Chondrocyte (in vitro differentiated cells): Measurements from ENCODE around the gene CUTA. TPM values are rescaled to one million over a fixed set of nuclear protein-coding genes. Genes with fewer than 3 reads are reported as not detected.
A peak's percentile ranks its signal among the peaks of the same experiment; 100 is the strongest.

Experiments
- DNase-seq: peaks from one replicate; pipeline ENCODE4 v3.0.0; 2021; ENCODE audit warnings: mixed read lengths, low spot score
- H3K27ac Mint-ChIP-seq: one replicate; pipeline ENCODE4 v1.8.0; 2021; ENCODE audit warnings: mild to moderate bottlenecking, moderate library complexity, mixed read lengths; ENCODE audit not compliant: unreplicated experiment
- H3K27me3 Mint-ChIP-seq: 2 replicates; pipeline ENCODE4 v1.8.0; 2021; ENCODE audit warnings: low read depth, mixed read lengths
- H3K36me3 Mint-ChIP-seq: 2 replicates; pipeline ENCODE4 v1.8.0; 2021; ENCODE audit warnings: low read depth, mixed read lengths
- H3K4me1 Mint-ChIP-seq: 2 replicates; pipeline ENCODE4 v1.8.0; 2021; ENCODE audit warnings: low read depth, mild to moderate bottlenecking, mixed read lengths
- H3K4me3 Mint-ChIP-seq: one replicate; pipeline ENCODE4 v1.8.0; 2021; ENCODE audit warnings: mild to moderate bottlenecking, moderate library complexity, mixed read lengths; ENCODE audit not compliant: unreplicated experiment
- H3K9me3 Mint-ChIP-seq: 2 replicates; pipeline ENCODE4 v1.8.0; 2021; ENCODE audit warnings: low read depth, mixed read lengths
- CTCF ChIP-seq: fragments of 200-600 bp; sonication (generic); IDR thresholded peaks from 2 replicates; pipeline ENCODE4 v1.5.0; 2021; ENCODE audit warnings: antibody characterized with exemption, mild to moderate bottlenecking, moderate library complexity
- total RNA-seq: library from RNA; stranded (reverse); gene quantifications from 3 replicates; pipeline ENCODE4 v1.2.1, GENCODE V29; 2021

Gene CUTA
- total RNA-seq, 1 donor from 2014 or later = 218 TPM

GRCh38 chr6:33412140-33413009, 5.5 kb downstream of the CUTA start:
- Mint-ChIP-seq H3K36me3 (peaks cover 12% of the 10 kb centered on the region), H3K4me1 (peaks cover 50% of the 10 kb centered on the region), H3K9me3 (no peaks in the 10 kb centered on the region), H3K27ac (no peak overlapping the region), H3K4me3 (peak overlapping the region; percentile 78), H3K27me3 (no peaks in the 10 kb centered on the region)
- TF ChIP-seq CTCF = no peak
- DNase-seq = no peak

- TF ChIP-seq CTCF = no peak
- H3K9me3 Mint-ChIP-seq = no peaks in the 10 kb centered on the region
- H3K27ac Mint-ChIP-seq = peak overlapping the region; percentile 76
- peaks cover 43% of the 10 kb centered on the region for H3K4me1 Mint-ChIP-seq
- H3K27me3 Mint-ChIP-seq = no peaks in the 10 kb centered on the region
- DNase-seq = no peak
- H3K36me3 Mint-ChIP-seq = peaks cover 12% of the 10 kb centered on the region
- peak overlapping the region; percentile 78 for H3K4me3 Mint-ChIP-seq
These were observed 6.3 kb downstream of the CUTA start for GRCh38 chr6:33411632-33412005.

- no peak for DNase-seq
These were observed 6.9 kb downstream of the CUTA start, which contains the start of gene PHF1 for GRCh38 chr6:33410711-33411631. Gene PHF1 (plus strand): TSS chr6:33411014. CDS start chr6:33412264, 1,250 bp downstream.

GRCh38 chr6:33410050-33410710, 7.7 kb downstream of the CUTA start:
- no peaks in the 10 kb centered on the region for H3K9me3 Mint-ChIP-seq
- DNase-seq = peak; percentile 100
- H3K4me1 Mint-ChIP-seq = peaks cover 28% of the 10 kb centered on the region
- H3K27me3 Mint-ChIP-seq = no peaks in the 10 kb centered on the region
- H3K27ac Mint-ChIP-seq = peak overlapping the region; percentile 92
- peak overlapping the region; percentile 84 for H3K4me3 Mint-ChIP-seq
- H3K36me3 Mint-ChIP-seq = peaks cover 9% of the 10 kb centered on the region
- TF ChIP-seq CTCF = no peak

More at GRCh38 chr6:33410711-33411631, 6.9 kb downstream of the CUTA start, which contains the start of gene PHF1:
- Mint-ChIP-seq H3K27me3 (no peaks in the 10 kb centered on the region), H3K4me1 (peaks cover 36% of the 10 kb centered on the region), H3K27ac (peak within 1 kb of the TSS; percentile 92), H3K36me3 (peaks cover 12% of the 10 kb centered on the region), H3K4me3 (peak within 1 kb of the TSS; percentile 84), H3K9me3 (no peaks in the 10 kb centered on the region)
- peak; percentile 59 for TF ChIP-seq CTCF
